ENCODE measurements around the gene SLIT3.

Gene SLIT3

DNA sequence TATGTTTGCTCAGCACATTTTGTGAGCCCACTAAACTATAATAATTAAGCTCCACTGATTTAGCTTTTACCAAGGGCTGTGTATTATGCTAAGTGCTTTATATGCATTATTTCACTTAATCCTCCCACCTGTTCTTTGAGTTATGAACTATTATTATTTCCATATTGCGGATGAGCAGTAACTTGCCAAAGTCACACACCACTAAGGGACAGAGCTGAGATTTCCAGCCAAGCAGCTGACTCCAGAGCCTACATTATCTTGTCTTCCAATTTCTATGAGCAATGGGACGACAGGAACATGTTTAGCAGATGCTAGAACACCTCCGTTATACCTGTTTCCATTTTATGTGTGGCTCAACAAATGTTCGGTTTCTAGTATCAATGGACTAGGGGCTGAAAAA is 484.3 kb downstream of the SLIT3 start:
- DNase-seq, result no peak

DNA sequence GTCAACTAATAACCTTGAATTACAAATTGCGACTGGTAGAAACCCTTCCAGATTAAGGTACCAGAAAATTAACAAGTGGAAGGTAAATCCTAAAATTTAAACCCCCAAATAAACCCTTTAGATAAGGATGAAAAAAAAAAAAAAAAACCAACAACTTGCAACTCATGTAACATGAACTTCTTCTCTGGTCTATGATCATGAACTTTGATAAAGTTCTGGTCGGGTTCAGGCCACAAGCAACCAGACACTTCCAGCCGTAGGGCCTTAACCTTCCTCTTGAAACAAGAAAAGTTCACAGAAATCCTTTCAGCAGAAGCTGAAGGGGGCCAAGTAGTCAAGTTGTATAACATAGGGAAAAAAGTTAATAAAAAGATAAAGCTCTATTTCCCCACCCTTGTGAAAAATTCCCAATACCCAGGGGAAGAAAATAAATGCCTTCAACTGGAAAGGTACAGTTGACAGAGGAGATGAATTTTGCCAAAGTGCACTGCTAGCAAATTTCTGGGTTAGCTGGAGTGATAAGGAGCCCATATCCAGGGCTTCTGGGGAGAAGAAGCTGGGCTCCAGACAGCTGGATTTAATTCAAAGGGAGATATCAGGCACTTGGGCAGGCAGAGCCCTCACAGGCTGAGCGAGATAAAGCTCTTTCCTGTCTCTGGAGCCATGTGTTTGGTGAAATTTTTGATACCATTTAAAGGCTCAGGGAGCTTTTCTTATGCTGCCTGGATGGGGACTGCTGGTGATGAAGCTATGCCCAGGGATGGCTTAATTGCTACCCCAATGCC is 487.6 kb downstream of the SLIT3 start:
- no peak for DNase-seq

DNA sequence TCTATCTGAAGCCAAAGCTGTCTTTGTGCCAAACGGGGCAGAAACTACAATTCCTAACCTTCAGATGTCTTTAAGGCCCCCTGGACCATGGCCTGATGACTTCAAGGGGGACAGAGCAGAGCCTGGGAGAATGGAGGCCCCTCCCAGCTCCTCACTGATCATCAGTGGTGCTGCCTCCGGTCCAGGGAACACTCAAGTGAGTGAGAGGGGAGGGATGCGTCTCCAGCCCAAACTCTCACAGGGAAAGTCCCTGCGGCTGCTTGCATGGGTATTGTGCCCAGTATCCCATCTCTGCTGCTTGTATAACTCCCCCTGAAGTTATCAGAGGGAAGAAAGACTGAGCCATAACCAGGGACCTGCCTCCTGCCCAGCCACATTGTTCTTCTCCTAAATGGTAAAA is 490.3 kb downstream of the SLIT3 start:
- DNase-seq, result no peak

DNA sequence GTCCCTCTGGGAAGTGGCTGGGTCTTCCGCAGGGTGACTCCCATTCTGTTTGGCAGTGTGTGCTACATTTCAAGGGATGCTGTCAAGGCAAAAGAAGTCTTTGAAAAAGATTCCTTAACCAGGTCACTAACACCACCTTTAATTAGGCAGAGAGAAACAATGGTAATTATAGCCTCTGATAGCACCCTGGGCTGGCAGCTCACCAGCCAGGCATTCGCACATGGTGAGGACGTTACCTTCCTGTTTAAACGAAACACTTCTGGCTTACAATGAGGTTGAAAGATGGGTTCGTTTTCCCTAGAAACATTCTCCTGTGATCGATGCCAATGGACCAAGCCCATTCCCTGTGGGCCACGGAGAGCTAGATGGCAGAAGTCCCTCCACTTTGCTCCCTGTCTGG is 491.7 kb downstream of the SLIT3 start:
- no peak for DNase-seq

DNA sequence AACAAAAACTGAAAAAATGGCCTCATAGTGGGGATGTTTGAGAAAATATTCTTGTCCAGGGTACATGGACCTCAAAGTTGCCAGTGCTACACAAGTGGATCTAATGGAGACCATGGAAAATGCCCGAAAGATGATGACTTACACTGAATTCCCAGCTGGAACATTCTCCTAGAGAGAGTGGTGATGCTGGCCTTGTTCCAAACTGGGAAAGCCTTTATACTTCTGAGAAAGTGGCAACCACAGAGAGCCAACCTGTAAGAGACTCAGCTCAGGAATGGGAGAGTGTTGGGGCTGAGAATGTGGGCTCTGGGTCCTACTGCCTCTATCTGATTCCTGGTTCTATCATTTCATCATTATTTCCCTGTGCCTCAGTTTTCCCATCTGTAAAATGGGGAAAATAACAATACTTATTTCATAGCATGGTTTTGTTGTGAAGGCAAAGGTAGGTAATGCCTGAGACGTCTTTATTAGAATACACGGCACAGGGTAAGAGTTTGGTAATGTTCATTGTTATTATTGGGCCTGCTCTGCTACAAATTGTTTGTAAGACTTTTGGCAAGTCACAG is 492.8 kb downstream of the SLIT3 start:
- DNase-seq, result no peak

DNA sequence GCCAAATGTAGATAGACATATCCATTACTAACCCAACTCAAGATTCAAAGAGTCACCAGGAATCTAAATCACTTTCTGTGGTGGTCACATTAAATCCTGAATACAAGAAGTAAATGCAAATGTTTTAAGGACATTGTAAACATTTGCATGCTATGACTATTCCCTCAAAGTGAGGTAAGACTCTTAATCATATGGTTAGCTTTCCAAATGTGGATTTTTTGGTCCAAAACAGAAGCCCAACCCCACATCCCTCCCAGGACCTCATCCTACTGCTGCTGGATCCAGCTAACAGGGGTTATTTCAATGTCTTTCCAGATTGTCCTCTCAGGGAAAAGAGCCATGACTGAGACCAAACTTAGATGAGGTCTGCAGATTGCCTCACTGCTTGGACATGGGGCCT is 493.7 kb downstream of the SLIT3 start:
- no peak for DNase-seq

DNA sequence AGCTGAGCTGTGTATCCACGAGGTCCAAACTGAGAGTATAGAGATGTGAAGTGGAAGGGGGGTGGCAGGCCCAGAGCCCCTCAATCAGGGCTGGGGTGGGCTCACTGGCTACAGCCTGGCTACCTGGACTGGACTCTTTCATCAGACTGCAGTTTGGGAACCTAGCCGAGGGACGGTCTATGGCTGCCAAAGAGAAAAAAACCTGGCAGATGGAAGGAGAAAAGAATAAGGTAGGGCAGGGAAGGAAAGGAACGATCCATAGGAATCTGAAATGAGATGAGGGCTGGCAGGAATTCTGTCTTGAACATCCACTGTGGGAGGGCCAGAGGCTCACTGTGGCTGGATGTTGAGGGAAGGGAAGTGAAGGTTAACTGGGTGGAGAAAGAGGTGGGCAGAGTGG is 497.4 kb downstream of the SLIT3 start:
- no peak for DNase-seq

DNA sequence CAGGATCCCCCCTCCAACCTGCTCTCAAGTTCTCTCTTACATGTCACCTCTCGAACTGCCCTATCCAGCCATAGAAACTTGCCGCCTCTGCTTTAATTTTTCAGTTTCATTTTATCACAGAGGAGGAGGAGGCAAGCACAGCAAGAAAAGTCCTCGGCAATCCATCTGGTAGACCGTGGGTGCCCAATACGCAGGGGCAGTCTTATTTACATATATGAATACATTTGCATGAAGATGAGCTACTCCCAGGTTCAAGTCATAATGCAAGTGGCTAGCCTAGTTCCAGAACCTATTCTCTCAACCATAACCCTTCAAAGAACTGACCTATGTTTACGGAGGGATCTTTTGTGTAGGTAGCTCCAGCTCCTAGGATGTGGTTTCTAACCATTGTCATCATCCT is 498.6 kb downstream of the SLIT3 start:
- no peak for DNase-seq

DNA sequence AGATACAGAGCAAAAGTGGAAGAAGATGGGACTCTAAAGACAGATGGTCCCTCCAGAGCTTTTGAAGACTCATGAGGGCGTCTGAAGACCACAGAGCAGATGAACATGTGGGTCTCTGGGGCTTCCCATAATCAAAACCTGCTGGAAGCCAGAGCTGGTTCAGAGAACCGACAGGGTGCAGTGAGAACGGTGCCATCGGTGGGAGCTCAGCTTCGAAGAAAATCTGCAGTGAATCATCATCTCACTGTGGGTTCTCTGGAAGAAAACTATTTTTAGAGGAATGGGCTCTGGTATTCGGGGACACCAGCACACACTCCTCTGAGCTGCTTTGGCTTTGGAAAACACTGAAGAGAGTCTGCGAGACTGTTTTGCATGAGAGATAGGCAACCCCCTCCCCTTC is 499.4 kb downstream of the SLIT3 start:
- no peak for DNase-seq

DNA sequence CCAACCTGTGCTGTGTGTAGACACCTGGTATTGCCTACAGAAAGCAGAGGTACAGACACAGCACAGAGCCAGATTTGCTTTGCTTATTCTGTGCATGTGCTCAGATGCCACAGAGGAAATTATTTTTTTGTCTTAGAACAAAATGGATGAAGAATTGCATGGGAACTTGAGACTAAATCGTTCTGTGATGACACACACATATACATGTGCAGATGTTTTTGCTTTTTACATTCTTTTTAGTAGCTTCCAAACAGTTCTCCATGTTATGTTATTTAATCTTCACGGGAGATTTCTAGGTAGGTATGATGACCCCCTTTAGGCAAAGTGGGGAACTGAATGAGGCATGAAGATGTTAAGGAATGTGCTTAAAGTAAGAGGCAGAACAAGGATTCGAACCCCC is 500.2 kb downstream of the SLIT3 start:
- no peak for DNase-seq

DNA sequence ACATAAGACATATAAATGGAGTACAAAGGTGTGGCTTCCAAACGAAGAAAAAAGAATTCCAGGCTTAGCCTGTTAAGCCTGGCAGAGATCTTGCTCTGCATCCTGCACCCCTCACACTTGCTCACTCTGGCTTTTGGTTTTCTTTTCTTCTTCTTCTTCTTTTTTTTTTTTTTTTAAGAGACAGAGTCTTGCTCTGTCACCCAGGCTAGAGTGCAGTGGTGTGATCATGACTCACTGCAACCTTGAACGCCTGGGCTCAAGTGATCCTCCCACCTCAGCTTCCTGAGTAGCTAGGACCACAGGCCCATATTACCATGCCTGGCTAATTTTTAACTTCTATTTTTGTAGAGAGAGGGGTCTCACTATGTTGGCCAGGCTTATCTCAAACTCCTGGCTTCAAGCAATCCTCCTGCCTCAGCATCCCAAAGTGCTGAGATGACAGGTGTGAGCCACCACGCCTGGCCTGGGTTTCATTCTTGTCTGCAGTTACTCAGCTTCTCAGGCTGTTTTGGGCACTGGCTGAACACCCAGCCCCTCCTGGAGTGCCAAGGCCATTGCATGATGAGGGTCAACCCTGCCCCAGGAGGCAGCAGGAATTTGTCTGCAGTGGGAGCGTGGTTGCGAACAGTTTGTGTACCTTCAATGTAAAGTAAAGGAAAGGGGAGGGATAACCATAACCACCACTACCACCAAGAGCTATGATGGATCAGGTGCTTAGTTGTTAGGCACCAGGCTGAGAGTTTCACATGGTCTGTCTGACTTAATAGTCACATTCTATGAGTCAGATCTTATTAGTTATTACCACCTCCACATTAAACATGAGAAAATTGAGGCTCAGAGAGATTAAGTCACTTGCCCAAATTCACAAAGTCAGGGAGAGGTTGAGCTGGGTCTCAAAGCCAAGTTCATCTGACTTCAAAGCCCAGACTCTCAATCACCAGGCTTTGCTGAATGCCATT is 502.6 kb downstream of the SLIT3 start:
- peak in 5 of 56 donors; percentile 11 to 30 (median 18) for DNase-seq

DNA sequence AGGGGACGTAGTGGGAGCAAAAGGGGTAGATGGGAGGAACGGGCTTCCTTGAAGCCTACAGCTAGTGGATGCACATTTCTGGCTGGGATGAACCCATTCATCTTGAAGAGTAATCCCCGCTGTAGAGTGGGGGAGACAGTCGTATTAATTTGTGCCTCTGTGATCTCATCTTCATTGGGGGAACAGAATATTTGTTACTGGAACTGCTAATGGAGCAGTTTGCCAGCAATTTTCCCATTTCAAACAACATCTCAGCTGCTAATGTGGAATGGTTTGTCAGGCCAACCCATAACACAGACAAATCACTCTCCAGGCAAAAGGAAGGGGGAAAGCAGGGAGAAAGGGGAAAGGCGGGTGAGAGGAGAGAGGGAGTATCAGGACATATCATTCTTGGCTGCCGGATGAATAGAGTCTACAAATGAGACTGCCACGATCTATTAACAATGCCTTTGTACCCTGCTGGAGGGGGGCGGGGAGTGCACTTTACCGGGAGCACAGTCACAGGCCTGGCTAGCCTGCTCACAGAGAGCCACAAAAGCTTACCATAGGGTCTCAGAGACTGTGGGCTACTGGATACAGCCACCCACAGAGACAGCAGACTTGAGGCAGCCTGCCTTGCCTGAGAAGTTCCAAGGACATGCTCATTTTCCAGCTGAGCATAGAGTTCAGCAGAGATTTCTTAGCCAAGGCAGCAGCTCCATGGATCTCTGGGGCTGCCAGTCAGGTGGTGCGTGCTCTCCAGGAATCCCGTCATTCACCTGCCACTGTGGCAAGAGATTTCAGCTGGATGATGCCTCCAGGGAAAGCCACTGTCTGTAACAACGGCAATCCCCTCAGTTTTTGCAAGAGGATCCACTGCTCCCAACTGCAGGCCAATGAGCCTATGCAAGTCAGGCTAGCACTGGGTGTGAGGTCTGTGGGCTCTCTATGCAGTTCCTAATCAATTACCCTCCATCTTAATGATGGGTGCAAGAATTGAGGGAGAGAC is 504.1 kb downstream of the SLIT3 start:
- peak in 42 of 56 donors; percentile 10 to 71 (median 33) for DNase-seq

DNA sequence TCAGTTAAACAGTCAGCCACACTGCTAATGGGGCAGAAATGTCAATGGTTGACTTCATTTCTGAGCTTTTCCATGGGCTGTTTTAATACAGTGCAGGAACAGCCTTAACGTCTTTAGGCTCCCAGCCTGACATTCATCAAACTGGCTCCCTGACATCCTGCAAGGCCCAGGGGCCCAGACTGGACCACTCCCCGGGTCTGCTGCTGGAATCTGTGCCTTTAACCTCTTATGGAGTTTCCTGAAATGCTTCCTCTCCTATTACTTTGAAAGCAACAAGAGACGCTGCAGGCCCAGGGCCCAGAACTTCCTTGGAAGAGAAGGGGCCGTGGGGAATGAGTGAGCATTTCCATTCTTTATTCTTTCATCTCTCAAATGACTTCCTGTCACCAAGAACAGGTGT is 504.9 kb downstream of the SLIT3 start:
- DNase-seq, result no peak

DNA sequence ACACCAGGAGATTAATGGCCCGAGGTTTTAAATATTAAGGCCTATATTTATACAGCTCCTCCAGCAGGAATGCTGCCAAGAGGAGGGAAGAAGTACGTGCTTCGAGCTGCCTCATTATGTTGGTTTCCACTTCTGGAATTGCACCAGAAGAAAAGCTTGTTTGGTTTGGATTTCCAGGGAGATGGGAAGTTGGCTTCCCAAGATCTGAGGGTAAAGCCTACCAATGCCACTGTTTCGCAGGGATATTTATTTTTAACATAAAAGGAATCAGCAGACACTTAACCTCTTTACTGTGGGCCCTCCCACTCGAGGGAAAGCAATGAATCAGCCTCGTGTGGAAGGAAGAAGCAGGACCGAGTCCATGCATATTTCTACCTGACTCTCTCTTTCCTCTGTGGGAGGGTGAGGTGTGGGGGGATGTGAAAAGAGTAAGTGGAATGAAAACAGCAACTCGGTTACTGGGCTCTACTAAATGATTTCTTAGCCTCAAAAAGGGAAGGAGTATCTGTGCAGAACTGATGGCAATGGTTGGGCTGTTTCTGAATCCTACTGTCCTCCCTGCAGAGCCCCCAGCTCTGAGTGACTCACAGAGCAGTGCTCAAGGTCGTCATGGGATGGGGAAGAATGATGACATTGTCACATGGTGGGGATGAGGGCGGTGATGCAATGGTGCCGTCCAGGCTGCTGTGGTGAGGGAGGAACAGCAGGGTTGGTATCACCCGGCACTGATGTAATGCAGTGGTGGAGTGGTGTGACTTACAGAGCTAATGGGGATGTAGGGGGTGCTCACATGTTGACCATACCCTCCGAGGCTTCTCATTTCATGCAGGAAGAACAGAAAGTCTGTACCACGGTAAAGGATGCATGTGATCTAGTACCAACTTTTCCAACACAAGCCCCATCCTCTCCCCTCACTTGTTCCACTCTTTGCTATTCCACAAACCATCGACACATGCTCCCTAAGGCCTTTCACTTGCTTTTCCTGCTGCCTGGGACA is 506.8 kb downstream of the SLIT3 start:
- peak in 36 of 56 donors; percentile 5 to 80 (median 30) for DNase-seq

DNA sequence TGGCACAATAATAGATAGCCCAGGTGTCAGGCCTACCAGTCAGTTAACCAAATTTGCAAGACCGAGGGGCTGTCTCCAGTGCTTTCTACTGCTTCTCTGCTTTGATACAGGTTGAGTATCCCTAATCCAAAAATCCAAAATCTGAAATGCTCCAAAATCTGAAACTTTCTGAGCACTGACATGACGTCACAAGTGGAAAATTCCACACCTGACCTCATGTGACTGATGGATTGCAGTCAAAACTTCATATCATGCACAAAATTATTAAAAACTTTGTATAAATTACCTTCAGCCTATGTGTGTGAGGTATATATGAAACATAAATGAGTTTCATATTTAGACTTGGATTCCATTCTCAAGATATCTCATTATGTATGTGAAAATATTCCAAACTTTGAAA is 508.3 kb downstream of the SLIT3 start:
- DNase-seq, result no peak

DNA sequence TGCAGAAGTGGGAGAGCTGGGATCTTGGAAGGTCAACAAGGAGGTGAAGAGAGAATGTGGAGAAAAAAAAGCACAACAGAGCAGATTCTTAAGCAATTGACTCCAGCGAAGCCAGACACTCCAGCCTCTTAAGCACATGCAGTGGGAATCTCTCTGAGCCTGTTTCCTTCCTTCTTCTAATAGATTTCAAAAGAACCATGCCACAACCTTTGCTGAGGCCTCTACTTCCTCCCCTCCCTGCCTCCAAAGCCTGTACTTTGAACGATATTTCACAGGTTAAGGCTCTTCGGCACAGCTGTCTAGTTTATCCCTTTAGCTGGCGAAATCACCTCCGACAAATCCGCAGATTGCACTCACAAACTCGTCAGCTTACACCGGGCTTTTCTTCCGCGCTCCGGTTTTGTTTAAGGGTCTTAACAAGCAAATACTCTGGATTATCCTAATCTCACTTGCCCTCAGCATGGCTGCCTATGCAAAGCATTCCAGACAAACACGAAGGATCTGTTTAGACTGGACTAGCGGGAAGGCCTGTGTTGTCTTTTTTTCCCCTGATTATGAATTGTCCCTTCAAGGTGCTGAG is 510.2 kb downstream of the SLIT3 start:
- no peak for DNase-seq

DNA sequence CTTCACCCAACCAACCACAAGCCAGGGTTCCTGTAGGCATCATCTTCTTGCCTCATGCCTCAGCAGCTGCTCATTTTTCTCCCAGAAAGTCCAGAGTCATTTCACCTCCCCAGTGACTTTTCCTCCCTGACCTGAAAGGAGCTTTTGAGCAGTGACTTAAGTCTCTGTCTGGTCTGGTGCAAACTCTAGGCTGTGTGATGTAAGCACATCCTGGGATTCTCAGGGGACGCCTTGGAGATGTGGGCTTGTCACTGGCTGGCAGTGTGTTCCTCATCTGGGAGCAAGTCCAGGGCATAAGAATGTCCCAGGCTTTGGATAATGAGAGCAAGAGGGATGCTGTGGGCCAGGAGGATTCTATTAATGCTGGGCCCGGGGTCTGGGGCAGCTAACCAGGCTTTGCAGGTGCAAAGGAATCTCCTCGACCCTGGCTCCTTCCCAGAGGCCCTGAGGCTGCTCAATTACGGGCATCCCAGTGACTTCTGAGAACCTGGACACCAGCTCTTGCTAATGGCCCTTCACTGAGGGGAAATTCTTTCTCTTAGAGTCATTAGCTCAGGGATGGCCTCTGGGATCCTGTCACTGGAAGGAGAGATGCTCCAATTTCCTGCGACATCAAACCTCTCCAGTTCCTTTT is 510.8 kb downstream of the SLIT3 start:
- DNase-seq, result no peak

DNA sequence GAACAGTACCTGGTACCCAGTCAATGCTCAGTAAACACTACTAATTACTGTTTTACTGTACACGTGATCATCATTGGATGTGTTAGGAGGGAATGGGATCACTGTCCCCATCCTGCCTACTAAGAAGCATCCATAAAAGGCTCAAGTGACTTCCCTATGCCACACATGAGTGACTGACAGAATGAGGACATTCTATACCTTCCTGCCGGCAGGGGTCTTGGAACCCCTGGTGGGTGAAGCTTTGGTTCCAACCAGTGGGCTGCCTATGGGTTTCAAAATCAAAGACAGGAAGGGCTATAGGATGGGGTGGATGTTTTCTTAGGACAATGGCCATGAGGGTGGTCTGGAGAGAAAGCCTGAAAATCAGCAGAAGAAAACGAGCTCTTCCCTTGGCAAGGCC is 512.2 kb downstream of the SLIT3 start:
- DNase-seq, result no peak

DNA sequence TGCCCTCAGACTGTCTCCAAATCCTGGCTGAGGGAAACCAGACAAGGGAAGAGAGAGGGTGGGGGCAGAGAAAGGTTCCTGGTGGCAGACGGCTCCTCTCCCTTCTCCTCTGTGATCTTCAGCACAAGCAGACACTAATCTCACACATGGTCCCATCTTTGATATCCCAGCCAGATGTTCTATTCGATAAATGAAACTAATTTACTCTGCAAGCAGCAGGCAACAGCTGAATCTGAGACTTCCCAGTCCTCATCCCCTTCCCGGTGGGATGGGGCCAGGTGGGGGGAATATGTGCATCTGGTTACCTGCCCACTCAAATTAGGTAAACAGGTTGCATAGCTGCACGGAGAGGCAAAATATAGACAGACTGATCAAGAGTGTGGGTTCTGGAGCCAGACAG is 512.8 kb downstream of the SLIT3 start:
- no peak for DNase-seq
